GM12874 (cell line): ENCODE measurements around the gene ALG5.

Experiments used
- TF ChIP-seq, protein P1 (sequence below): IDR thresholded peaks from 2 replicates; pipeline ENCODE4 v1.5.1; 2011; ENCODE audit warnings: low read depth, mild to moderate bottlenecking, control low read depth, low read length, moderate library complexity; ENCODE audit not compliant: insufficient read depth

The ALG5 gene

DNA sequence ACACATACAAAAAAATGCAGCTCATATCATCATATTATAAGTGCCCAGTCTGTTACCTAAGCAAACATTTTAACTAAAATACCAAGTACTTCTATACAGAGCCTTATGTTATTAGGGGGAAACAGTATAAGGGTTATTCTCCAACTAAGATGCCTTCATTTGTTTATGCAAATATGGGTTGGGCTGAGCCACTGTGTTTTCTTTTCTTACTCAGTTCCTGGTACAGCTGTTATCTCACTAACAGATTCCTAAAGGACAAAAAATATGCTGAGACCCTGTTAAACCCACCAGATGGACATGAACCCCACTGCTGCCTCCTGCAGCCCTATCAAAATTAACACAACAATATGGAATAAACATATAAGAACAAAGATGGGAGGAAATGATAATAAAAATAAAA lies 44.6 kb downstream of the ALG5 start:
- TF ChIP-seq, protein P1, sequence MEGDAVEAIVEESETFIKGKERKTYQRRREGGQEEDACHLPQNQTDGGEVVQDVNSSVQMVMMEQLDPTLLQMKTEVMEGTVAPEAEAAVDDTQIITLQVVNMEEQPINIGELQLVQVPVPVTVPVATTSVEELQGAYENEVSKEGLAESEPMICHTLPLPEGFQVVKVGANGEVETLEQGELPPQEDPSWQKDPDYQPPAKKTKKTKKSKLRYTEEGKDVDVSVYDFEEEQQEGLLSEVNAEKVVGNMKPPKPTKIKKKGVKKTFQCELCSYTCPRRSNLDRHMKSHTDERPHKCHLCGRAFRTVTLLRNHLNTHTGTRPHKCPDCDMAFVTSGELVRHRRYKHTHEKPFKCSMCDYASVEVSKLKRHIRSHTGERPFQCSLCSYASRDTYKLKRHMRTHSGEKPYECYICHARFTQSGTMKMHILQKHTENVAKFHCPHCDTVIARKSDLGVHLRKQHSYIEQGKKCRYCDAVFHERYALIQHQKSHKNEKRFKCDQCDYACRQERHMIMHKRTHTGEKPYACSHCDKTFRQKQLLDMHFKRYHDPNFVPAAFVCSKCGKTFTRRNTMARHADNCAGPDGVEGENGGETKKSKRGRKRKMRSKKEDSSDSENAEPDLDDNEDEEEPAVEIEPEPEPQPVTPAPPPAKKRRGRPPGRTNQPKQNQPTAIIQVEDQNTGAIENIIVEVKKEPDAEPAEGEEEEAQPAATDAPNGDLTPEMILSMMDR = no peak

DNA sequence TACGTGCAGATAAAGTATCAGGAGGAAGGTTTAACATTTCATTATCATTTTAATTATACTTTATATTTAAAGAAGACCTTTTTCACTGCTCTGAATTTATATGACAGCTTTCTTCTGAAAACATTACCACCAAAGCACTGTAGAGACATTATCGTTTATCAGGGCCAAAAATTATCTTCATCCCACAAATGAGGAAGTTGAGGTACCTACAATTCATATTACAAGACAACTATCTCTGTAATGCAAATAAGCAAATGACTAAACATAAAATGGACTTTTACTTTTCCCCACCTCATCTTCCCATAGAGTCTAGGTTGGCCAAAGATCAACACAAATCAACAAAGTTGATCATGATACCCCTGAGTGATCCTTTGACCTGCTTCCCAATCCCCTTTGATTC lies 48.2 kb downstream of the ALG5 start:
- TF ChIP-seq, protein P1 = no peak

DNA sequence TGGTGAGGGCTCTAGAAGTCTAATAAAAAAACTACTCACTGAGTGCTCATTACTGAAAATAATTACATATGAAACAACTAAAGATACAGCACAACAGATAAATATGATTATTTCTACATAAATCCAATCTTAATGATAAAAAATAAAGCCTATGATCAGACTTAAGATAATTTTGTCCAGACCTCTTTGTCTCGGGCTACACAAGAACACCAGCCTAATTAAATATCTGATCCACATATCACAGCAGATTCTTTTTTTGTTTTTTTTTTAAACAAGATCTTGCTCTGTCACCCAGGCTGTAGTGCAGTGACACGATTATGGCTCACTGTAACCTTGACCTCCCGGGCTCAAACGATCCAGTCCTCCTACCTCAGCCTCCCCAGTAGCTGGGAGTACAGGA lies 48.8 kb downstream of the ALG5 start:
- TF ChIP-seq, protein P1 = no peak

DNA sequence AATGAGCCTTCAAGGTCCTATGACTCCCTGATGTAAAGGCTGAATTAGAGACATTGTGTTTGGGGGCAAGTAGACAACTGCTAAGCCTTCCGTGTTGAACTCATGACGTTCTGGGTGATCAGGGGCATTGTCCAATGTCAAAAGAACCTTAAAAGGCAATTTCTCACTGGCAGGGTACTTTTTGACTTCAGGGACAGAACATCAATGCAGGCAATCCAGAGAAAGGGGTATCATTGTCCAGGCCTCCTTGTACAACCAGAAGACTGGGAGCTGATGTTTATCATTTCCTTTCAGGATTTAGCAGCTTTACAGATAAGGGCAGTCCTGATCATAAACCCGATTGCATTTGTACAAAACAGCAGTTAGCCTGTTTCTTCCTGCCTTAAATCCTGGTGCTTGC lies 54.1 kb downstream of the ALG5 start:
- TF ChIP-seq, protein P1 = no peak

DNA sequence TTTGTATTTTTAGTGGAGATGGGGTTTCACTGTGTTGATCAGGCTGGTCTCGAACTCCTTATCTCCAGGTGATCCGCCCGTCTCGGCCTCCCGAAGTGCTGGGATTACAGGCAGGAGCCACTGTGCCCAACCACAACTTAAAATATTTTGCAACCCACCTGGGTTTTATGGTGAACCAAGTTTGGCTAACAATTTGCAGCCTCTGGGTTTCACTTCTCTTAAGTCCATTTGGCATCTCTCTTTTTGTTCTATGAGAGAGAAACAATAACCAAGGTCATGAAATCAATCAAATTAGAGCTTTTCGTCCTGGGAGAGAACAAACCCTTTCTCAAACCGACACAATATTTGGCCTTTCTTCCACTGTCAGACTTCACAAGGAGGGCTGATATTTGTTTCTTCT lies 73.5 kb downstream of the ALG5 start:
- TF ChIP-seq, protein P1 = no peak

DNA sequence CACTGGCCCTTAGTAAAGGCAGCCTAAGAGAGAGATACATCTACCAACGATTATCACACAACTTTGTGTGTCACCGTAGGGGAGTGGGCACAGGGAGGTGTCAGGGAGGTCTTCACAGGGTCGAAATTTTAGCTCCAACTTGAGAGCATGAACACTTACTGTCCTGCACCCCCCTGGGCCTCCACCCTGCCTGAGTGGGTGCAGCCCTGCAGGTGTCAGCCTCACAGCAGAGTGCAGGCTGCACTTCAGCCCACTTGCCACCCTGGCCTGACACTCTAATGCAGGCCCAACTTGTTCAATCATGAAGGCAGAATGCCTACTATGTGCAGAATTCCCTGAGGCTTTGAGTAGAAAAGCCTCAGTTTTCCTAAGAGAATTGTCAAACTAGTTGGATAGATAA lies 75.1 kb downstream of the ALG5 start:
- TF ChIP-seq, protein P1 = no peak

DNA sequence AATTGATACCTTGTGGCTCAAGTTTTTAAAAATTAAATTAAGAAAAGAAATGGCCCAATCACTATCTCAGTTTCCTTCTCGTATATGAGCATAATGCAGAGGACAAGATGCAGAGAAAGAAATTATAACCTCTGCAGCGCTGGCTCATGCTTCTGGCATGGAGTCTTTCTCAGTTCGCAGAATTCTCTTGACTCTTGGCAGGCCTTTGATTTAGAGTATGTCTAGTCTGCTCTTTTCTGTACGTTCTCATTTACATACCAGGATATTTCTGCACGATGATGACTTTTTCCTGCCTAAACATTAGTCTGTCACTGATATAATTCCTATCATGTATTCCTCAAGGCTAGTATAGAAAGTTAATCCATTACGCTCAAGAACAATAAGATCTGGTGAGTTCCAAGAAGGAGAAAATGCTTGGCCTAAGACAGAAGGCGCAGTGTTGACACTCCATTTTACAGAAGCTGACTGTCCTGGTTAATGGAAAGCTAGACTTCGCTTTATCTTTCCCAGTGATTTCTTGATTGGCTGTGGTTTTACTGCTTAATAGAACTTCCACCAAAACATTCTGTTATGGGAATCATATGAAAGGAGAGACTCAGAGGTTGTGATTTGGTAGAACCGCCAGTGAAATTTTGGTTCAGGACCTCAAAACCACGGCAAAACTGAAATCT lies 77.4 kb downstream of the ALG5 start:
- TF ChIP-seq, protein P1 = no peak
